Ascending aorta (tissue), 2 donors: ENCODE data around the gene MED16. TPM values are rescaled to one million over a fixed set of nuclear protein-coding genes. Genes with fewer than 3 reads are reported as not detected.
A peak's percentile ranks its signal among the peaks of the same experiment; 100 is the strongest.

Experiments used
- DNase-seq, 2 donors: peaks; one replicate each; pipeline ENCODE4 v3.0.0-alpha.2; 2019; ENCODE audit warnings: low spot score in 2 of 2
- H3K27ac ChIP-seq, 2 donors: fragments of 200-600 bp; sonication (generic); one replicate each; pipeline ENCODE4 v1.5.1; 2016 to 2017; ENCODE audit warnings: mild to moderate bottlenecking in 1 of 2
- H3K27me3 ChIP-seq: fragments of 200-600 bp; sonication (generic); one replicate; pipeline ENCODE4 v1.5.1; 2017
- H3K36me3 ChIP-seq, 2 donors: fragments of 200-600 bp; sonication (generic); one replicate each; pipeline ENCODE4 v1.5.1; 2016
- H3K4me1 ChIP-seq, 2 donors: fragments of 200-600 bp; sonication (generic); one replicate each; pipeline ENCODE4 v1.5.1; 2016 to 2017; ENCODE audit warnings: mild to moderate bottlenecking in 1 of 2
- H3K4me3 ChIP-seq, 2 donors: fragments of 200-600 bp; sonication (generic); one replicate each; pipeline ENCODE4 v1.5.1; 2016 to 2017; ENCODE audit warnings: mild to moderate bottlenecking in 1 of 2
- H3K9me3 ChIP-seq, 2 donors: fragments of 200-600 bp; sonication (generic); one replicate each; pipeline ENCODE4 v1.5.1; 2016
- intact Hi-C: fragments of 100-400 bp; cut with DNase I; formaldehyde crosslinking; loops from one replicate; pipeline ENCODE4 v1.15.1; 2023
- total RNA-seq: library from RNA; depleted of rRNA; stranded (reverse); fragments of >200 nt; gene quantifications from one replicate; pipeline ENCODE4 v1.1.0, GENCODE V29; 2016
- TF ChIP-seq, protein P1 (sequence below), 3 experiments: fragments of 200-600 bp in 2 of 3; fragments of 450-650 bp in 1 of 3; sonication (generic) in 2 of 3; IDR thresholded peaks; one replicate each; pipeline ENCODE4 v1.5.1; 2016 to 2019; ENCODE audit warnings: antibody characterized with exemption in 3 of 3, mild to moderate bottlenecking in 1 of 3, moderate library complexity in 1 of 3

The MED16 gene
- total RNA-seq, 1 donor from 2014 or later = 73.2 TPM

- Histone ChIP-seq H3K9me3 (no peaks in the 10 kb centered on the region), H3K27ac (peak overlapping the region; percentile 42 to 59), H3K36me3 (no peaks in the 10 kb centered on the region), H3K4me1 (peaks cover 5 to 12% of the 10 kb centered on the region in 2 donors), H3K27me3 (no peaks in the 10 kb centered on the region), H3K4me3 (peak overlapping the region; percentile 95 to 98)
- intact Hi-C loops = loop anchor here (10.0 kb wide), 2 partner anchors 289 to 319 kb away; partner anchors contain the start of genes ATP5F1D and MIDN
- TF ChIP-seq, protein P1, sequence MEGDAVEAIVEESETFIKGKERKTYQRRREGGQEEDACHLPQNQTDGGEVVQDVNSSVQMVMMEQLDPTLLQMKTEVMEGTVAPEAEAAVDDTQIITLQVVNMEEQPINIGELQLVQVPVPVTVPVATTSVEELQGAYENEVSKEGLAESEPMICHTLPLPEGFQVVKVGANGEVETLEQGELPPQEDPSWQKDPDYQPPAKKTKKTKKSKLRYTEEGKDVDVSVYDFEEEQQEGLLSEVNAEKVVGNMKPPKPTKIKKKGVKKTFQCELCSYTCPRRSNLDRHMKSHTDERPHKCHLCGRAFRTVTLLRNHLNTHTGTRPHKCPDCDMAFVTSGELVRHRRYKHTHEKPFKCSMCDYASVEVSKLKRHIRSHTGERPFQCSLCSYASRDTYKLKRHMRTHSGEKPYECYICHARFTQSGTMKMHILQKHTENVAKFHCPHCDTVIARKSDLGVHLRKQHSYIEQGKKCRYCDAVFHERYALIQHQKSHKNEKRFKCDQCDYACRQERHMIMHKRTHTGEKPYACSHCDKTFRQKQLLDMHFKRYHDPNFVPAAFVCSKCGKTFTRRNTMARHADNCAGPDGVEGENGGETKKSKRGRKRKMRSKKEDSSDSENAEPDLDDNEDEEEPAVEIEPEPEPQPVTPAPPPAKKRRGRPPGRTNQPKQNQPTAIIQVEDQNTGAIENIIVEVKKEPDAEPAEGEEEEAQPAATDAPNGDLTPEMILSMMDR (IDR thresholded peaks at IDR 0.05) = no peak
- no peak for DNase-seq
Measured at GRCh38 chr19:926323-926588, 33.3 kb upstream of the MED16 start.

DNA sequence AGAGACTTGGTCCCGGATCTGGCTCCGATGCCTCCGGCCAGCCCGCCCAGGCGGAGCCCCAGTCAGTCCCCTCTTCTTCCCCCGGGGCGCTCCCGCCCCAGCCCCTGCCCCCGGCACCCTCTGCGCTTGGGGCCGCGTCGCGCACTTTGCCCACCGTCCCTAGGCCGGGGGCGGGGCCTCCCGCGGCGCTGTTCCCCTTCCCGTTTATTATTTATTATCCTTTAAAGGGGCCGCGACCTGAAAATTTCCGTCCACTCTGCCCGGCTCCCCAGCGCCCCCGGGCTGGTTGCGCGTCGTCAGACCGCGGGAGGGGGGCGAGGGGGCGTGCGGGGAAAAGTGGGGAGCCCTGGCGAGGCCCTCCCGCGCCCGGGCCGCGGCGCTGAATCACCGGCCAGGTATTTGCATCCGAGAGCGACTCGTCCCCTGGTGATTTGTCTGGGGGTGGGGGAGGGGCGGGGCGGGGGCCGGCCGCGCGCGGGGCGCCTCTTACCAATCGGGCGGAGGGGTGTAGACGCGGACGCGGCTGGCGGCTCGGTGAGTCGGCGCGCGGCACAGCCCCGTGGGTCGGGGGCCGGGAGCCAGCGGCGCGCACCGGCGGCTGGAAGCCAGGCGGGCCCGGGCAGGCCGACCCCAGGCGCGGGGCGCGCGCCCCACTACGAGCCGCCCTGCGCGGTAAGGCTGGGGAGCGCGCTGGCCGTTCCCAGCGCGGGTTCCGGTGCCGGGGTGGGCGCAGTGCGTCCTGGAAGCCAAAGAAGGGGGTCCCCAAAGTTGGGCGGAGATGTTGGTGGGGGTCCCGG lies 32.7 kb upstream of the MED16 start, which contains the start of gene ARID3A:
Gene ARID3A (plus strand): TSS at position 510 of the 797 bp plus-strand sequence. CDS start 3,494 bp downstream, outside the sequence.
- intact Hi-C loops = loop anchor here (10.0 kb wide), 2 partner anchors 289 to 319 kb away; partner anchors contain the start of genes ATP5F1D and MIDN
- Histone ChIP-seq H3K27me3 (no peaks in the 10 kb centered on the region), H3K36me3 (no peaks in the 10 kb centered on the region), H3K27ac (peak within 1 kb of the TSS; percentile 59 to 71), H3K4me3 (peak within 1 kb of the TSS; percentile 95 to 98), H3K9me3 (no peaks in the 10 kb centered on the region), H3K4me1 (peaks cover 5 to 16% of the 10 kb centered on the region in 2 donors)
- DNase-seq = peak in 1 of 2 donors; percentile 88
- TF ChIP-seq, protein P1 (IDR thresholded peaks at IDR 0.05) = no peak

DNA sequence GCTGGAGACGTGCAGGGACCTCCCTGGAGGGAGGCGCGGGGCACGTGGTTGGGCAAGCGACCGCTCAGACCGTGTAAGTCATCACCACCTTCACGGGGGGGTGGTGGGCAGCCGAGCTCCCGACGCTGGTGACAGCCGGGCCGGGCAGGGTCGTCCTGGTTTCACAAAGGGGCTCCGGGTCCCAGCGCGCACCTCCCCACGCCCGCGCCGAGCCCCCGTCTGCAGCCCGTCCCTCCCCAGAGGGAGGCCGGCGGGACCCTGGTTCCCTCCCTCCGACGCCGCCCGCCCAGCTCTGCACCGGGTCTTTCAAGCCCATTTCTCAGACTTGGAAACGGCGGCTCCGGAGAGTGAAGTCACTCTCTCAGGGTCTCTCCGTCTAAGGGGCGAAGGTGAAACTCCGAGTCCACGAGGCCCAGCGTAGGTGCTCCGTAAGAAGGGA lies 32.1 kb upstream of the MED16 start:
- Histone ChIP-seq H3K27me3 (no peaks in the 10 kb centered on the region), H3K4me1 (peaks cover 6 to 20% of the 10 kb centered on the region in 2 donors), H3K4me3 (peak overlapping the region; percentile 95 to 98), H3K9me3 (no peaks in the 10 kb centered on the region), H3K36me3 (no peaks in the 10 kb centered on the region), H3K27ac (peak overlapping the region; percentile 59 to 71)
- intact Hi-C loops = loop anchor here (10.0 kb wide), 2 partner anchors 290 to 320 kb away; partner anchors contain the start of genes ATP5F1D and MIDN
- peak in 1 of 2 donors; percentile 71 for DNase-seq
- TF ChIP-seq, protein P1 (IDR thresholded peaks at IDR 0.05) = no peak

GRCh38 chr19:924553-925086 lies 31.6 kb upstream of the MED16 start:
- no peak for DNase-seq
- Histone ChIP-seq H3K4me3 (peak overlapping the region; percentile 95 to 98), H3K9me3 (no peaks in the 10 kb centered on the region), H3K36me3 (no peaks in the 10 kb centered on the region), H3K27me3 (no peaks in the 10 kb centered on the region), H3K27ac (no peak overlapping the region), H3K4me1 (peaks cover 9 to 23% of the 10 kb centered on the region in 2 donors)
- TF ChIP-seq, protein P1 (IDR thresholded peaks at IDR 0.05) = no peak
- intact Hi-C loops = loop anchor here (10.0 kb wide), 2 partner anchors 290 to 320 kb away; partner anchors contain the start of genes ATP5F1D and MIDN

- H3K27ac ChIP-seq = no peak overlapping the region
- H3K4me3 ChIP-seq = peak overlapping the region; percentile 40 to 43
- peaks cover 17% of the 10 kb centered on the region for H3K27me3 ChIP-seq
- no peak for DNase-seq
- intact Hi-C loops = loop anchor here (2.0 to 10.0 kb wide), 6 partner anchors 55 to 325 kb away; partner anchors contain the start of genes ATP5F1D and MIDN
- H3K36me3 ChIP-seq = no peaks in the 10 kb centered on the region
- no peaks in the 10 kb centered on the region for H3K9me3 ChIP-seq
- TF ChIP-seq, protein P1 (IDR thresholded peaks at IDR 0.05) = no peak
- H3K4me1 ChIP-seq = peaks cover 12 to 37% of the 10 kb centered on the region in 2 donors
Measured at GRCh38 chr19:920051-920864, 27.3 kb upstream of the MED16 start.
